ENCODE measurements around the gene KCNJ15.

The KCNJ15 gene

GRCh38 chr21:38268864-38269575 lies 12.2 kb downstream of the KCNJ15 start:
- FAIRE-seq, result no peak

DNA sequence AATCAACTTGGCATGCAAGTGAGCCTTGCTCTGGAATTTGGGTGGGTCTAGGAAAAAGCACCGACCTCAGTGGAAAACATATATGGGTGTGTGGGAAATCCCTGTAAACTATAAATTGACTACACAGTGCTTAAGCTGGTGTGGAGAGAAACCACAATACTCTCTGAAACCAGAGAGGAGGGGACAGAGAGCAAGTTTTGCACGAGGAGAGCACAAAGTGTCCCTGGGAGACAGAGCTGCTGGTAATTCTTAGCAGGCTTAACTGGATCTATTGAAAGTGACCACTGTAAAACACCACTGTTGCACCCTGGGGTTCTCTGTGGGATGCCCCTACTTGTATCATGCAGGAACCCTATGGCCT lies 12.8 kb downstream of the KCNJ15 start:
- no peak for FAIRE-seq

- no peak for FAIRE-seq
These were observed 15.4 kb downstream of the KCNJ15 start for GRCh38 chr21:38272215-38272614.

DNA sequence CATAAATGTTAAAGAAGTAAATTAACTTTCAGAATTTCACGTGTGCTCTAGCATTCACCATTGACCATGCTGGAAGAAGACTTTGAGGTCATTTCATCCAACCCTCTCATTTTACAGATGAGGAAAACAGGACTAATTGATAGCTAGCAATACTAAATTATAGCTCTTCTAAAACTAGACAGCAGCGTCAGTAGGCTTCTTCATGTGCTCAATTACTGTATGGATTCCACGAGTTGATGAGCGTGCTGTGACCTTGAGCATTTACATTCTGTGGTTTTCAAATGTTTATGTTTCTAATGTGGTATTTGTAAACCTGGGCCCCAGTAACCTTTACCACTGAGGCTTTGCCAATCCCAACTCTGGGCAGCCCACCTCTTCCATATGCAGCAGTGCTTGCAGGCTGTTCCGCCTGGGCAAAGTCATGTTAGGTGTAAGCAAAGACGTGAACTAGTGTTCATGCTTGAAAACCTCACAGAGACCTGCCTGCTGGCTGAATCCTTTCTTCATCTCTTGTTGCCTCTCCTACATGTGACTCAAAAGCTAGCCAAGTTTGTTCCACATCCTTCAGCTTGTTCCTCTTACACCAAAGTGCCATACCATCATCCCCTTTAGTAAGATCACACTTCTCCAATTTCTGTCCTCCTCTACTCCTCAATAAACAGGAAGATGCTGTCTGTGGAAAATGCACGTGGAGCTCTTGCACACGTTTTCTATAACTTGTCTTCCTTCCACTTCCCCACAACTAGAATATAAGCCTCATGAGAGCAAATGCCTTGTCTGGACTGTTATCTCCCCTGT lies 17.2 kb downstream of the KCNJ15 start:
- no peak for FAIRE-seq

DNA sequence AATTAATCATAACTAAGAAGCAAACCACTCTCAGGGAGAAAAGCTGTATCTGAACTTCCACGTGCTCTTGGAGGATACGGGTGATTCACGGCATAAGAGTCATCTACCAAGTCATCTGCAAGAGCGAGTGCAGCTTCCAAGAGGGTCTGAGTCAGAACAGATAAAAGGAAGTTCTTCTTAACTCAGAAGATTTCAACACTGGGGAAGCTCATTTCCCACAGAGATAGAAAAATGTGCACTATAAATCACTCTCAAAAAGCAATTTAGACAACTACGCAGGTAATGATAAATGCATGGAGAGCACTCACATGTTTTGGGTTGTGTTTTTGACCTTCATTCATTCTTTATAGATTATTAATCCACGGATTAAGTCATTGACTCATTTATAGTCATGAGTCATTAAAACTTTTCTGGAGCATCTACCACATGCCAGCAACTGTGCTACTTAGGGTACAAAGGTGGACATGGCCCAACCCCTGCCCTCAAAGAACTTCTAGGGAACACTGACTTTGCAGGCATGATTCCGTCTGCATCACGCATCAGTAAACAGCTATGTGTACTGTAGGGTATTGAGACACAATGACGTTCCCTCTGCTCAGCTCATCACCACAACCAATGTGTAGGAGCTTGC lies 20.8 kb downstream of the KCNJ15 start:
- FAIRE-seq, result no peak

DNA sequence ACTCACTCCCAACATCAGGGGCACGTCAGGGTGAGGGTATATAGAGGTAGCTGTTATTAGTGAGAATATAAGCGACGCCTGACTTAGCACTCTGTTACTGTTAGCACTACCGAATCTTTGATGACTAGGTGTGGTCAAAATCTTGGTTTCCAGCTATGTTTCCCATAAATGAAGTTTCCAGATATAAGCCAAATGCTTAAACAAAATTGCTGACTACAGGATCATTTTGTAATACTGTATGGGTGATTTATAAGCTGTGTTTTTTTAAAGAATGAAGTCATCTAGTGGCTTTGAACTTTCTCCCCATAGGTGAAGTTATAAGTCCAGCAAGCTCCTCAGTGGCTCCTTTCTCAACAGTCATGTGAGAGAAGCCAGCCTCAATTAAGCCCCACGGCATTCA lies 23.7 kb downstream of the KCNJ15 start:
- FAIRE-seq, result no peak

GRCh38 chr21:38280867-38281266 lies 24.1 kb downstream of the KCNJ15 start:
- no peak for FAIRE-seq

- FAIRE-seq, result no peak
These were observed 26.1 kb downstream of the KCNJ15 start for GRCh38 chr21:38282921-38283320.

GRCh38 chr21:38284216-38284615 lies 27.4 kb downstream of the KCNJ15 start:
- no peak for FAIRE-seq

GRCh38 chr21:38286739-38287471 lies 30.1 kb downstream of the KCNJ15 start:
- FAIRE-seq, result no peak

DNA sequence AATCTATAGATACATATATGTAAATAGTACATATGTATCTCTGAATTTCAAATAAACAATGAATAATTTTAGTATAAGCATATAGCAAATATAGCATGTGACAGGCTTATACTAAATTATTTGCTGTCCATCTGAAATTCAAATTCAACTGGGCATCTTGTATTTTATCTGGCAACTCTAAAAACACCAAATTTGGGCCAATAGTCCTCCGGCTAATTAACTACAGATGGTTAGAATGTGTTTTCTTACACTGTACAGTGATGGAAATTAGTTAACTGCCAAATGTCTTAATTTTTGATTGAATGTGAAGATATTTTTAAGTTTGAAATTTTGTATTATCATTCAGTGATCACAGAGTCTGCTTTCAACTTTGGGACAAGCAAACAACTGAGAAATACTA lies 30.7 kb downstream of the KCNJ15 start:
- no peak for FAIRE-seq

DNA sequence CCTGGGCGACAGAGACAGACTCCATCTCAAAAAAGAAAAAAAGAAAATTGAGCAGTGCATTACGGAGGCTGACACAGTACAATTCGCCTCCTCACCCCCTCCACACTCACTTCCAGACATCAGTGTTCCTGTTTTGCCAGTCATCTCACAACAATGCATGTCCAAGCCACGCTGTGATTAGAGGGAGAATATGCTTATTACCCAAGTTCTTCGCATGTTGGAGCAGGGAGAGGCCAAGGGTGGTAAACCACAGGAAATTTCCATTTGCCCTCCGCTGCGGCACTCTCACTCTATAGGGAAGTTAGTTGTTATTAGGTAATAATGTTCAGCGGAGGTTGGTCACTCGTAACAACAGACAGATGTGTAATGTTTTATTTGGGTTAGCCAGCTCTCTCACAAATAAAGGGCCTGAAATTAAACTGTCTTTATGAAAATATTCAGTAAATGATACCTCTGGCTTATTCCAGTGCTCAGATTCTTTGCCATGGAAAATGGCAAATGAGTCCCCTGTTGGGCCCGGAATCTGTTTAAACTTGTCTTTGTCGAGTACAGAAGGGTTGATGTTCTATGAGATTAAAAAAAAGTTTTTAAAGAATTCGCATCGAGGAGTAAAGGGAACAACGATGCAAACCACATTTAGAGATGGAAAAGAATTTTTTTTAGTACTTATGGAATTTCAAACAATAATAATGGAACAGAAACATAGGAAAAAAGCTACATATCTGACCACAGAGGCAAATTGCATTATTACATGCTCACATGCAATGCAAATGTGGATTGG lies 33.1 kb downstream of the KCNJ15 start:
- FAIRE-seq, result no peak

- no peak for FAIRE-seq
These were observed 34.0 kb downstream of the KCNJ15 start for GRCh38 chr21:38290809-38291208.

DNA sequence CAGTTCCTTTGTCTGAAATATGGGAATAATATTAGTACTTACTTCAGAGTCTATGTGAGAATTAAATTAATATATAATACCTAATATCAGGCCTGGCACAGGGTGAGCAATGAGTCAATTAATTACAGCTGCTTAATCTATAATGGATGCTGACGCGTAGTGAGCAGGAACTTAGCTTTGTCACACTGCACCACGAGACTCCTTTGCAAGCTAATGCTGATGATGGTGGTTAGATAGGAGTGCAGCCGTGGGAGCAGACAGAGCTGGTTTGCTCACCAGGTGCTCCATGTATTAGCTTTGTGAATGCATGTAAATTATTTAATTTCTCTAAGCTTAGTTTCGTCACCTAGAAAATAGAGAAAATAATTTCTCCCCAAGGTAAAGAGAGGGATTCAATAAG lies 35.1 kb downstream of the KCNJ15 start:
- no peak for FAIRE-seq

DNA sequence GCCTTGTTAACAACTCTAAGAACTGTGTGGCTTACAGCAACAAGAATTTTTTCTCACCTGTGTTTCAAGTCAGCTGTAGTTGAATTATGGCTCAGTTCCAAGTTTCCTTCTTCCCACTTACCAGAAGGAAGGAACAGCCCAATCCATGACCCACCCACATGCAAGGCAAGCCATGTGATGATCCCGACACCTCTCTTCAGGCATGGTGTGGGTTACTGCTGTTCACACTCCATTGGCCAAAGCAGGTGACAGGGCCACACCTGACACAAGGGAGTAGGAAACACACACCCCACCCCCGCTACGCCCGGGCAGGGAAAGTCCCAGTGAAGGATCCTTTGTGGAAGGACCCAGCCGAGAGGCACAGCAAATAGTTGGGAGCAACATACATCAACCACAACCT lies 36.3 kb downstream of the KCNJ15 start:
- FAIRE-seq, result no peak

DNA sequence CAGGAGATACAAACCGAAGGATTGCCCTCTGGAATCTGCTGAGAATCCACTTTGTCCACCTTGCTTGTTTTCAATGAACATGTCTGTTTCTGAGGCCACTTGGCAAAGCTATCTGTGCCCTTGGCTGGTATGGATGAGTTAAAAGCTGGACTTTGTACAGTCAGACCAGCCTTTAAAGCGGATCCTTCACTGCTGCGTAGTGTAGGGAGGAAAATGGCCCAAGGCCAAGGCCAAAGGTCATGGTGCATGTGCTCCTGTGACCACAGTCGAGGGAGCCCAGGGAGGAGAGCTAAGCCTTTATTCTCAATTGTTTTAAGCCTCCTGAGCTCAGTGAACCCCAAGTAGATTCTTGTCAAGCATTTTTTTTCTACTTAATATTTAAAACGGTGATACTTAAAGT lies 37.0 kb downstream of the KCNJ15 start:
- FAIRE-seq, result no peak

DNA sequence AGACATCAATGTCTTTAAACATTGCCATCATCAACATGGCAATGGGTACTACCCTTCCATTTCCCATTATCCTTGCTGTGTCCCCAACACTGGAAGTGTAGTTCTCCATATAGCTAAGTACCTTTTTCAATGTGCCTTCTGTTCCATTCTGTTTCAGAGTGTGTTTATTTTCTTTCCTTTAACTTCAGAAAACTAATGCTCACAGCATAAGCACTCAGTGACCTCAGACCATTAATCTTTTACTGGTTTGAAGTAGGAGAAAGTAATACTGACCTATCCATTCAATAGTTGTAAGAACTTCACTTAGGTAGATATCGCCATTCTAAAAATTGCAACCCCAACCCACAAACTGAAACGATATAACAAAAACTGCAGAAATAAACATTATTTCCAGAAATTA lies 37.8 kb downstream of the KCNJ15 start:
- no peak for FAIRE-seq

DNA sequence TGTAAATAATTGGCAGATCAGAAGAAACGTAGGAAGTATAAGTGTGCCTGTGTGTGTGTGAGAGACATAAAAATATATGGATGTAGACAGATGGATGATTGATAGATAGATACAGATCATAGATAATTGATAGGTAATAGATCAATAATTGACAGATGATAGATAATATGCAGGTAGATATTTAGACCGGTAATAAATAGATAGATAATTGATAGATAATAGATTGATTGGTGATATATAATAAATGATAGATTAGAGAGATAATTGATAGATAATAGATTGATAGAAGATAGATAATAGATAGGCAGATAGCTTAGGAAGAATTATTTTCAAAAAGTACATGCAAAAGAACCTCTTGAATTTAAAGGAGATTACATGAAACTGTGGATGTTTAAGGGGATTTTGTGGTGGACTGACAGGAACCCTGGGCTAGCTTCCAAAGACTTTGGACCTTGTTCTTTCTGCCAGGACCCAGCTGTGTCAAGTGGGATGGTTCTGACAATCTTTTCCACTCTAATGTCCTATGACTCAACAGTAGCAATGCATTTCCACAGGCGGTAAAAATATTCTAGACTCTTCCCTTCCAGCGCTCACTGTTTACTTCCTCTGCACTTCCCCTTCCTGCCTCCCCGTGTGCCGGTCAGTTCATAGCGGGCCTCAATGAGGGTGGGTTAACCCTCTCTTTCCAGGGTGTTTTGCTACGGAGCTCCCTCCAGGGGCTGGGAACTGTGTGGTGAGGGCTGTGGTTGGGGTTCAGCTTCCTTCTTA lies 39.4 kb downstream of the KCNJ15 start:
- no peak for FAIRE-seq

DNA sequence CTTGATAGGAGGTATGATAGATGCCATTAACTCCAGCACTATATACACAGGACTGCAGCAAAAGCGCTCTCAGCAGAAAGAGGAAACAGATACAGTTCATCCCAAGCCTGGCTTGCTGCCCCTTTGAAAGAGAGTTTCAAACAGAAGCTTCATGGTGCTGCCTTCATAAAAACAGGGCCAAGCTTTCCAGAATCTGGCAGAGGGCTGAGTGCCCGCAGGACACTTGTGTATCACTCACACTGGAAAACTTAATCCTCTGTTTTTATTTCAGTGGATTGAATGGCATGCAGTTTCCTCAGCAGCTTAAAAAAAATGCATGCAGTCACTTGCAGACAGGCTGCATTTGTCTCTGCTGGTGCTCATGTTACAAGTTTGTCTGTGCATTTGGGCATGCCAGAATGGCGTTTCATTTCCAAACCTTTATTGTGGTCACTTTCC lies 40.4 kb downstream of the KCNJ15 start:
- no peak for FAIRE-seq

DNA sequence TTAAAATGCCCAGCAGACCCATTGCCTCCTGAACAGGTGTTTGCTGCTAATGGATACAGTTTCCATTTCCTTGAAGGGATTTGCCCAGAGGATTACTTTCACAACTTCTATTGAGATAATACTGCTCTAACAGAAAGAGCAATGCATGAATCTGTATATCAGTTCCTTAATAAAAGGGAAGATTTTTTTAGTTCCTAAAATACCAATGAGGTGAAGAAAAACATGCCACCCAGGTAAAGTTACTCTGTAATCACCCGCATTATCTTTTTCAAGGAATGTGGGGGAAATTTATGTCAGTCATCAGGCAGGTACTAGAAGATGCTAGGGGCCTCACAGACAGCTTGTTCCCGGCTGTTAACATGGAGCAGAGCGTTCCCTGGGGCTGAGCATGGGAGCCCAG lies 41.1 kb downstream of the KCNJ15 start:
- FAIRE-seq, result no peak

DNA sequence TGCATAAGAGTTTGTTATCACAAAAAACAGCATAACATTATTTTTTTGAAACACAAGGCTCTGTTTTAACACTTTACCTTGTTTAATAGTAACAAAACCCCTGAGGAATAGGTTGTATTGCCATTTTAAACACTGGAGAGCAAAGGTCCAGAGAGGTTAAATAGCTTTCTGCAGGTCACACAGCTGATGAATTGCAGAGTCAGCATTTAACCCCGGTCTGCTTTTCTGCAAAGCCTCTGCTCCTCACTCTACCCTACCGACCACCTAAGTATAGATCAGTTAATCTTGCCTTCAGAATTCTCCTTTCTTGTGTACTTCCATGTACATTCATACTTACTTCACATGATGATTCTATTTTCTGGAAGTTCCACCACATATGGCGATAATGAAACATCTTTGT lies 42.0 kb downstream of the KCNJ15 start:
- no peak for FAIRE-seq

DNA sequence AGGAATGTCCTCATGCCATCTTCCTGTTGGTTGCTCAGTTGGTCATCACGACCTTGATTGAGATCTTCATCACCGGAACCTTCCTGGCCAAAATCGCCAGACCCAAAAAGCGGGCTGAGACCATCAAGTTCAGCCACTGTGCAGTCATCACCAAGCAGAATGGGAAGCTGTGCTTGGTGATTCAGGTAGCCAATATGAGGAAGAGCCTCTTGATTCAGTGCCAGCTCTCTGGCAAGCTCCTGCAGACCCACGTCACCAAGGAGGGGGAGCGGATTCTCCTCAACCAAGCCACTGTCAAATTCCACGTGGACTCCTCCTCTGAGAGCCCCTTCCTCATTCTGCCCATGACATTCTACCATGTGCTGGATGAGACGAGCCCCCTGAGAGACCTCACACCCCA lies 42.9 kb downstream of the KCNJ15 start:
- no peak for FAIRE-seq

All from TTC549 (cell line).